Measurements from ENCODE around the gene RIC1. TPM values are rescaled to one million over a fixed set of nuclear protein-coding genes. Genes with fewer than 3 reads are reported as not detected.
"Not testable (repeated sequence)": the region's sequence is repeated elsewhere in the genome, so short reads cannot be mapped to it uniquely, and the experiment has no call there.

Gene RIC1
- polyA plus RNA-seq, 1 donor, result 19.4 TPM

DNA sequence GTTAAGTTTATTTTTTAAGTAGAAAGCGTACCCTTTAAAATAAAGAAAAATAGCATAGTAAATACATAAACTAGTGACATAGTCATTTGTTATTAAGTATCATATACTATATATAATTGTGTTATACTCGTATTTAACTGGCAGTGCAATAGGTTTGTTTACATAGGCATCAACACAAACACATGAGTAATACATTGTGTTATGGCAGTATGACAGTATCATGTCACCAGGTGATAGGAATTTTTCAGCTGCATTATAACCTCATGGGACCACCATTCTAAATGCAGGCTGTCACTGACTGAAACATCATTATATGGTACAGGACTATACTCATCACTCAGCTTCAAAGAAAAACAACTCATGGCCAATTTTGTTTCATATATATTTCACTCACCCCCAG, 8.4 kb upstream of the RIC1 start:
- DNase-seq, result no peak
- no peaks in the 10 kb centered on the region for H3K27me3 ChIP-seq (ENCODE audit: control insufficient read depth, insufficient read depth, low read length)
- no peaks in the 10 kb centered on the region for H3K9me3 ChIP-seq (ENCODE audit: control insufficient read depth, low read depth, low read length)
- H3K4me1 ChIP-seq (ENCODE audit: control insufficient read depth, insufficient read depth, low read length), result no peaks in the 10 kb centered on the region
- H3K4me3 ChIP-seq (ENCODE audit: low read length), result no peak overlapping the region
- no CpG with 5 or more reads among the region's 2 CpGs for WGBS (ENCODE audit: insufficient coverage, low lambda C conversion rate)
- H3K36me3 ChIP-seq (ENCODE audit: control insufficient read depth, insufficient read depth, low read length), result no peaks in the 10 kb centered on the region
- no peak overlapping the region for H3K27ac ChIP-seq (ENCODE audit: low read length)

DNA sequence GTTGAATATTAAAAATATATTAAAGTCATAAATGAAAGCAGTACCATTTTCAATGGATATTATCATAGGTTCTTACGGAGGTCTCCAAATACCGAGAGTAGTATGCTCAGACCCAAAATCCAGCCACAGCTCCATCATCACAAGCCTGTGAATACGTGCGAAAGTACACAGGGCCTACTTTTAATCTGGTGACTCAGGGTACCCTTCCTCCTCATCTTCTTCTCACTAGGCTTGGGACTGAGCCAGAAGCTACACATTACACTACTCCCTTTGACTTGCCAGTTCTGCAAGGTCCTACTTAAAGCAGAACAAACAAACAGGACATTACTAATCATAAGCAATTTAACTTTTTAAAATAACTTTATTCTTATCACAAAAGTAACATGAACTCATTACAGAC, 7.6 kb upstream of the RIC1 start:
- no CpG with 5 or more reads among the region's 4 CpGs for WGBS (ENCODE audit: insufficient coverage, low lambda C conversion rate)
- Histone ChIP-seq H3K4me1 (ENCODE audit: control insufficient read depth, insufficient read depth, low read length) (no peaks in the 10 kb centered on the region), H3K36me3 (ENCODE audit: control insufficient read depth, insufficient read depth, low read length) (no peaks in the 10 kb centered on the region), H3K4me3 (ENCODE audit: low read length) (no peak overlapping the region), H3K27me3 (ENCODE audit: control insufficient read depth, insufficient read depth, low read length) (no peaks in the 10 kb centered on the region), H3K27ac (ENCODE audit: low read length) (no peak overlapping the region), H3K9me3 (ENCODE audit: control insufficient read depth, low read depth, low read length) (no peaks in the 10 kb centered on the region)
- no peak for DNase-seq

DNA sequence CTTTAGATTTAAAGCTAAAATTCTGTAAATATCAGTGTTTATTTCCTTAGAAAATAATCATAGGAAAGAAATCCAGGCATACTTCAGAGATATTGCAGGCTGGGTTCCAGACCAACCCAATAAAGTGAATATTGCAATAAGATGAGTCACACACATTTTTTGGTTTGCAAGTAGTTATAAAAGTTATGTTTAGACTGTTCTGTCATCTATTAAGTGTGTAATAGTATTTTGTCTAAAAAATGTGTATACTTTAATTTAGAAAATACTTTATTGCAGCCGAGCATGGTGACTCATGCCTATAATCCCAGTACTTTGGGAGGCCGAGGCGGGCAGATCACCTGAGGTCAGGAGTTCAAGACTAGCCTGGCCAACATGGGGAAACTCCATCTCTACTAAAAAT, 6.9 kb upstream of the RIC1 start:
- WGBS (ENCODE audit: insufficient coverage, low lambda C conversion rate), result no CpG with 5 or more reads among the region's 3 CpGs
- H3K4me1 ChIP-seq (ENCODE audit: control insufficient read depth, insufficient read depth, low read length), result no peaks in the 10 kb centered on the region

DNA sequence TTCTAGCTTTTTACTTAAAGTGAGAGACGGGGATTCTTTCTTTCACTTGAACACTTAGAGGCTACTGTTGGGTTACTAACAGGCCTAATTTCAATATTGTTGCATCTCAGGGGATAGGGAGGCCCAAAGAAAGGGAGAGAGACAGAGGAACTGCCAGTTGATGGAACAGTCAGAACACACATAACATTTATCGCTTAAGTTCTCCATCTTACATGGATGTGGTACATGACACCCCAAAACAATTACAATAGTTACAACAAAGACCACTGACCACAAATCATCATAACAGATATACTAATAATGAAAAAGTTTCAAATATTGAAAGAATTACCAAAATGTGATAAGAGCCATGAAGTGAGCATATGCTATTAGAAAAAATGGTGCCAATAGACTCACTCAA, 4.3 kb upstream of the RIC1 start:
- no peaks in the 10 kb centered on the region for H3K27me3 ChIP-seq (ENCODE audit: control insufficient read depth, insufficient read depth, low read length)
- no peaks in the 10 kb centered on the region for H3K4me1 ChIP-seq (ENCODE audit: control insufficient read depth, insufficient read depth, low read length)
- DNase-seq, result no peak
- no peak overlapping the region for H3K27ac ChIP-seq (ENCODE audit: low read length)
- no peaks in the 10 kb centered on the region for H3K36me3 ChIP-seq (ENCODE audit: control insufficient read depth, insufficient read depth, low read length)
- no peak overlapping the region for H3K4me3 ChIP-seq (ENCODE audit: low read length)
- 83% methylated on average over 2 of the region's 2 CpGs for WGBS (ENCODE audit: insufficient coverage, low lambda C conversion rate)
- H3K9me3 ChIP-seq (ENCODE audit: control insufficient read depth, low read depth, low read length), result no peaks in the 10 kb centered on the region

More for the DNA sequence above, 6.9 kb upstream of the RIC1 start:
- no peak overlapping the region for H3K27ac ChIP-seq (ENCODE audit: low read length)
- H3K9me3 ChIP-seq (ENCODE audit: control insufficient read depth, low read depth, low read length), result no peaks in the 10 kb centered on the region
- no peaks in the 10 kb centered on the region for H3K27me3 ChIP-seq (ENCODE audit: control insufficient read depth, insufficient read depth, low read length)
- H3K36me3 ChIP-seq (ENCODE audit: control insufficient read depth, insufficient read depth, low read length), result no peaks in the 10 kb centered on the region
- no peak for DNase-seq
- no peak overlapping the region for H3K4me3 ChIP-seq (ENCODE audit: low read length)

DNA sequence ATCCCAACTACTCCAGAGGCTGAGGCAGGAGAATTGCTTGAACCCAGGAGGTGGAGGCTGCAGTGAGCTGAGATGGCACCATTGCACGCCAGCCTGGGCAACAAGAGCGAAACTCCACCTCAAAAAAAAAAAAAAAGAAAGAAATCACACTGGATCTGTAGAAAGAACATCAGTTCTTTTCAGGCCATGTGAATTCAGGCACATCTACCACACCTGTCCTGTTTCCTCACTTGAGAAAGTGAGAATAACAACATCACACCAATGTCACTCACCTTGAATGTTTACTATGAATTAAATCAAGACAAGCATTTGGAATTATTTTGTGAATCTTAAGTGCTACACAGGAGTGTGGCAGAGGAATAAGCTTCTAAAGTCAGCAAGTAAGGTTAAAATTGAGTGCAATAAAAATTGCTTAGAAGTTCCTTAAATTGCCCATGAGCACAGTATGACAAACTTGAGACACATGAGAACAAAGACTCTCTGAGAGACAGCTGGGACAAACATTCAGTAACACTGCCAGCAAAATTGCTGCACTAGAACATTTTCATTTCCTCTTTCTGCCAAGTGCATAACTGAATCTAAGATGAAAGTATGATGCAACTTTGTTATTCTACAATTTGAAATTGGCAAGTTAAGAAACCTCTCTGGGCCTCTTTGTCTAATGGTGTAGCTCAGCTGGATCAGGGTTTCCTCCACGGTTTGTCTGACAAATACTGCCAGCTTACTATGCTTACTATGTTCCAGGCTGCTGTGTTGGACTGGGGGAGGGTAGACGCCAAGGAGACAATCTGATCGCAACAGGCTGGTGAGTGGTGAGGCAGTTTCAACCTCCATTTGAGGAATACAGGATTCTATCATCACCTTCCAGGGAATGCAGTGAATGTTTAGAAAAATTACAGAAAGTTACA, 1.9 kb upstream of the RIC1 start:
- Histone ChIP-seq H3K27ac (ENCODE audit: low read length) (peak overlapping the region; percentile 91), H3K4me1 (ENCODE audit: control insufficient read depth, insufficient read depth, low read length) (peaks cover 7% of the 10 kb centered on the region), H3K27me3 (ENCODE audit: control insufficient read depth, insufficient read depth, low read length) (no peaks in the 10 kb centered on the region), H3K4me3 (ENCODE audit: low read length) (no peak overlapping the region), H3K36me3 (ENCODE audit: control insufficient read depth, insufficient read depth, low read length) (no peaks in the 10 kb centered on the region), H3K9me3 (ENCODE audit: control insufficient read depth, low read depth, low read length) (no peaks in the 10 kb centered on the region)
- peak; percentile 23 to 51 for DNase-seq
- no CpG with 5 or more reads among the region's 5 CpGs for WGBS (ENCODE audit: insufficient coverage, low lambda C conversion rate)

DNA sequence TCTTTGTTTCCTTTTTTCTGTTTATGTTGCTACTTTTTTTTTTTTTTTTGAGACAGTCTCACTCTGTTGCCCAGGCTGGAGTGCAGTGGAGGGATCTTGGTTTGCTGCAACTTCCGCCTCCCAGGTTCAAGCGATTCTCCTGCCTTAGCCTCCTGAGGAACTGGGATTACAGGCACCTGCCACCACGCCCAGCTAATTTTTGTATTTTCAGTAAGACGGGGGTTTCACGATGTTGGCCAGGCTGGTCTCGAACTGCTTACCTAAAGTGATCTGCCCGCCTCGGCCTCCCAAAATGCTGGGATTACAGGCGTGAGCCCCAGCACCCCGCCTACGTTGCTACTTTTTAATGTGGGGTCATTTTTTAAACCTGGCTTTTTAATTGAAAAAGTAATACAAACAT, 1.2 kb upstream of the RIC1 start:
- H3K9me3 ChIP-seq (ENCODE audit: control insufficient read depth, low read depth, low read length); DNase-seq; H3K36me3 ChIP-seq (ENCODE audit: control insufficient read depth, insufficient read depth, low read length); H3K27me3 ChIP-seq (ENCODE audit: control insufficient read depth, insufficient read depth, low read length): not testable (repeated sequence)
- Histone ChIP-seq H3K4me3 (ENCODE audit: low read length) (peak overlapping the region; percentile 99), H3K4me1 (ENCODE audit: control insufficient read depth, insufficient read depth, low read length) (peaks cover 14% of the 10 kb centered on the region), H3K27ac (ENCODE audit: low read length) (peak overlapping the region; percentile 91)
- WGBS (ENCODE audit: insufficient coverage, low lambda C conversion rate), result 60% methylated on average over 2 of the region's 11 CpGs

DNA sequence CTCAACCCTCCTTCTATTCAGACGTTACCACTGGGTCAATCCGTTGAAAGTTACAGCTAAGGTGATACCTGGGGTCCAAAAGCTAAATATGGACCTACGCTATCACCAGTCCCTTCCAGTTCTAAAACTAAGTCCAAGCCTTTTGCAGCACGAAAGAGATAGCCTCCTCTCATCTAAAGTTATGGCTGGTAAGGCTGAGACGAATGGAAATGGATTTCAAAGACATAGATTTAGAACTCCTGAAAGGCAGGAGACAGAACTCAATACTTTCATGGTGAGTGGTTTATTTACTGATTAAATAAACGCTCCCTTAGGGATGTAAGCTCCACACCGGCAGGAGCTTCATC, 751 bp upstream of the RIC1 start:
- Histone ChIP-seq H3K36me3 (ENCODE audit: control insufficient read depth, insufficient read depth, low read length) (no peaks in the 10 kb centered on the region), H3K27me3 (ENCODE audit: control insufficient read depth, insufficient read depth, low read length) (no peaks in the 10 kb centered on the region), H3K4me3 (ENCODE audit: low read length) (peak overlapping the region; percentile 99), H3K4me1 (ENCODE audit: control insufficient read depth, insufficient read depth, low read length) (peaks cover 16% of the 10 kb centered on the region), H3K27ac (ENCODE audit: low read length) (peak overlapping the region; percentile 91), H3K9me3 (ENCODE audit: control insufficient read depth, low read depth, low read length) (no peaks in the 10 kb centered on the region)
- no CpG with 5 or more reads among the region's 7 CpGs for WGBS (ENCODE audit: insufficient coverage, low lambda C conversion rate)
- DNase-seq, result no peak

DNA sequence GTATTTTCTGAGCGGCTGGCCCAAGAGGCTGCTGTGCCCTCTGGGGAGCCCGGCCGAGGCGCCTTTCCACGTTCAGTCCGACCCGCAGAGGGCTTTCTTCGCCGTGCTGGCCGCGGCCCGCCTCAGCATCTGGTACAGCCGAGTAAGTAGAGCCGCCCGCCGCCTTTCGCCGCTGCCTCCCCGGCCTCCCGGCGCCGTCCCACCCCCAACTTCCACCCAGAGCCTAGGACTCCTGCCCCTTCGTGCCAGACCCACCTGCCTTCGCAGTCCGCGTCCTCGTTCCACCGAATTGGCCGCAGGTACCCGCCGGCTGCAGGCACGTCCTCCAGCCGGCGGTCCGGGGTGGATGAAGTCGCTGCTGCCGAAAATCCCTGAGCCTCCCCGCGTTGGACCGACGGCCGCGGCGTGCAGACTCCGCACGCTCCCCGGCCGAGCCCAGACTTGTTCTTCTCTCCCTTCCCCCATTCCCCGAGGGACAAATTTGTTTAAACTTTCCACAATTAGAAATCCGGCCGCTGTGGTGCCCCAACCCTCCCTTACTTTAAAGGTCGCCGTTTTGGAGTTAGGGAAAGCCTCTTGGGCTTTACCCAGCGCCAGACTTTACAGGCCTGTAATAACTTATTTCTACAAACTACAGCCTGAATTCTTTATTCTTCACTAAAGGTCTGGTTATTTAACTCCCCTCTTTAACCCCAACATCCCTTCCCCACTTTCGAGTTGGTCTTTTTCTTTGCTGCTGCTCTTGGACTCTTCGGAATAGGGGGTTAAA, 589 bp downstream of the RIC1 start:
- Histone ChIP-seq H3K4me3 (ENCODE audit: low read length) (peak overlapping the region; percentile 99), H3K36me3 (ENCODE audit: control insufficient read depth, insufficient read depth, low read length) (no peaks in the 10 kb centered on the region), H3K27ac (ENCODE audit: low read length) (peak overlapping the region; percentile 91), H3K9me3 (ENCODE audit: control insufficient read depth, low read depth, low read length) (no peaks in the 10 kb centered on the region), H3K27me3 (ENCODE audit: control insufficient read depth, insufficient read depth, low read length) (no peaks in the 10 kb centered on the region), H3K4me1 (ENCODE audit: control insufficient read depth, insufficient read depth, low read length) (peaks cover 16% of the 10 kb centered on the region)
- 0% methylated on average over 3 of the region's 56 CpGs for WGBS (ENCODE audit: insufficient coverage, low lambda C conversion rate)
- DNase-seq, result peak; percentile 12 to 70

DNA sequence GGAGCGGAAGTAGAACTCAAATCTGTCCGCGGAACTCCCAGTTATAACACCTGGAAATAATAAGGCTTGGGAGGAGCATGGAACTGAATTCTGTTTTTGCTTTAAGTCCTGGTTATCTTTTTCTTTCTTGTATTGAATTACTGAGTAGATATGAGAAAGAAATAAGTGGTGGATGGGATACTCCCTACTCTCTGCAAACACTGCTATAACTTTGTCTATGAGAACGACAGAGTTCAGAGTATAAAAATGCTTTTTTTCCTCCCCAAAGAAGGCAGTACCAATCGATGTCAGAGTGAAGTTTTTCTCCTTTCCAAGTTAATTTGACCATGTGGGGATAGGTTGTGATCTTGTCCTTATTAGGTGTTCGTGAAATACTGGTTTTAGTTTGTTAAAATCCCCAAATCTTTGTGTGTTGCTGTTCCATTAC, 1.2 kb downstream of the RIC1 start:
- WGBS (ENCODE audit: insufficient coverage, low lambda C conversion rate), result no CpG with 5 or more reads among the region's 6 CpGs
- Histone ChIP-seq H3K4me1 (ENCODE audit: control insufficient read depth, insufficient read depth, low read length) (peaks cover 16% of the 10 kb centered on the region), H3K4me3 (ENCODE audit: low read length) (peak overlapping the region; percentile 99), H3K36me3 (ENCODE audit: control insufficient read depth, insufficient read depth, low read length) (no peaks in the 10 kb centered on the region), H3K27me3 (ENCODE audit: control insufficient read depth, insufficient read depth, low read length) (no peaks in the 10 kb centered on the region), H3K9me3 (ENCODE audit: control insufficient read depth, low read depth, low read length) (peaks cover 3% of the 10 kb centered on the region), H3K27ac (ENCODE audit: low read length) (peak overlapping the region; percentile 91)
- peak; percentile 10 to 73 for DNase-seq

DNA sequence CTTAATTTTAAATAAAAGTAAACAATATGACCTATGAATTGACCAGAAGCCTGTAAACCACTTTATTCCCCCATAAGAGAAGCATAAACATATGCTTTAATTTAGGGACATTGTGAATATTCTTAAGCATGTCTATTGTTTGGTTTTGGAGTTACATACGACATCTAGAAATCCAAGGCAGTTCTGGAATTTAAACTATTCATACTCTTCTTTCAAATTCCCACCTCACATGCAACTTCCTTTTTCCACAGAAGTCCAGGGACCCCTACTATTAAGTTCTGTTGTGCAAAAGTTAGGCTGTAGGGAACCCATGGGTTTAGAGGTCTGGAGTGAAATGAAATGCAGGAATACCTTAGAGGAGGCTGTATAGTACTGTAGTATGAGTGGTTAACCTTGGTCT, 2.1 kb downstream of the RIC1 start:
- Histone ChIP-seq H3K36me3 (ENCODE audit: control insufficient read depth, insufficient read depth, low read length) (no peaks in the 10 kb centered on the region), H3K27ac (ENCODE audit: low read length) (no peak overlapping the region), H3K4me1 (ENCODE audit: control insufficient read depth, insufficient read depth, low read length) (peaks cover 16% of the 10 kb centered on the region), H3K27me3 (ENCODE audit: control insufficient read depth, insufficient read depth, low read length) (no peaks in the 10 kb centered on the region), H3K4me3 (ENCODE audit: low read length) (no peak overlapping the region), H3K9me3 (ENCODE audit: control insufficient read depth, low read depth, low read length) (peaks cover 3% of the 10 kb centered on the region)
- no peak for DNase-seq
- 67% methylated on average over 1 of the region's 1 CpG for WGBS (ENCODE audit: insufficient coverage, low lambda C conversion rate)
